HG02588 (cell line): Measurements from ENCODE around the gene CBL.
"Not testable (repeated sequence)": the region's sequence is repeated elsewhere in the genome, so short reads cannot be mapped to it uniquely, and the experiment has no call there.

ENCODE experiments used
- ATAC-seq: cut with Tn5 transposase; IDR thresholded peaks from one replicate; pipeline ENCODE4 v1.9.1; 2021; ENCODE audit warnings: mild to moderate bottlenecking, moderate library complexity; ENCODE audit not compliant: unreplicated experiment

The CBL gene

DNA sequence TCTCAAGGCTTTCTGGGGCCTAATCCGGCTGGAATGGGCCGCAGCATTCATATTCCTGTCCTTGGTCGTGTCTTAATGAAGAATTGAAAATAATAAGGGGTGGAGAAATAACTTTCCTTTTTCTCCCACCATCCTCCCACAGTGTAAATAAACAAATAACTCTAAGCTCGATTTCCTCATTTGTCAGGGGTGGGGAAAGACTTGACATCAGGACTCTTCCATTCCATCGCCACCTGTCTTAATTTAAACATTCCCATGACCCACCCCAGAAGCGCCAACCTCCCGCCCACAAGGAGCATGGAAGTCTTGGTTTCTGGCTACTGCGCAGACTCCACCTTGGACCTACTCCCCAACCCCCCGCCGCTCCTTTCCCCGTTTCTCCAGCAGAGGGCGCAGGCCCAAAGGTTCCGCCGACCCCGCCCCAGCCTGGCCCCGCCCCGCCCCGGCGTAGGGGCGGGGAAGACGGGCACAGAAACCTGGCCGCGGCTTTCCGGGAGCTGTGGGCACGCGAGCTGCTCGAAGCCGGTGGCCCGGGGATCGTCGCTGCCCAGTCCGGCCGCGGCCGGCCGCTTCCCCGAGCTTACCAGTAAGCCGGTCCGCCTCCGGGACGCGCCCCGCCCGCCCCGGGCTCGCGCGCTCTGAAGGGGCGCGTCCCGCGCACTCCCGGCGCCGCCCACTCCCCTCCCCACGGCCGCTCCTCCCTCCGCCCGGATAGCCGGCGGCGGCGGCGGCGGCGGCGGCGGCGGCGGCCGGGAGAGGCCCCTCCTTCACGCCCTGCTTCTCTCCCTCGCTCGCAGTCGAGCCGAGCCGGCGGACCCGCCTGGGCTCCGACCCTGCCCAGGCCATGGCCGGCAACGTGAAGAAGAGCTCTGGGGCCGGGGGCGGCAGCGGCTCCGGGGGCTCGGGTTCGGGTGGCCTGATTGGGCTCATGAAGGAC is at the start of gene CBL:
Gene CBL, plus strand, starts transcription at position 766 of the 937 bp plus-strand sequence. Its CDS starts 79 bp downstream, at position 845.
- ATAC-seq, result peak; percentile 77

DNA sequence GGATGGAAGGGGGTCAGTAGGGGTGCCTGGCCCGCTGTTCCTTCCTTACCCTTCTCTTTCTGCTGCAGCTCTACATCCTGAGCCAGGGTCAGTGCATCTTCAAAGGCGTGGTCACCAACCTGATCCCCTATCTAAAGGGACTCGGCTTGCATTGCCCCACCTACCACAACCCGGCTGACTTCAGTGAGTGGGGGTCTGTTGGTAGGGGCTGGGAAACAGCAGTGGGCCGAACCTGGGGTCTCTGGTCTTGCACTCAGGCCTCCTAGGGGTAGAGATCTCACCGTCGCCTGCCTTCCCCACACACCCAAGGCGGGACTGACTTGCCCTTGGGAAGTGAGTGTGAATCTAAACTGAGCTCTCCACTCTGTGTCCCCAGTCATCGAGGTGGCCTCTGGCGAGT is 49.6 kb upstream of the CBL start:
- no peak for ATAC-seq

DNA sequence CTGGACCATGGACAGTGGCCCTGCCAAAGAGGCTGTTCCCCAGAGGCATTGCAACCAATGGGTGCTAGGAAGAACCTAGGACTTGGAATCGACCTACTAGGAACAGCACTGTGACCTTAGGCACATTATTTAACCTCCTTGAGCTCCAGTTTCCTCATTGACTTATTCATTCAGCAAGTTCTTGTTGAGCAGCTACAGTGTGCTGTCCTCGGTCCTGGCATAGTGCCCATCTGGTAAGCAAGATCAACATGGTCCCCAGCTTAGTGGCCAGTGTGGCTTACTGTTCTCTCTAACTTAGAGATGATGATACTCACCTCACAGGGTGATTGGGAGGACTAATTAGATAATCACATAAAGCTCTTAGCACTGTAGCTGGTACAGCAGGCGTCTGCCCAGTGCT is 49.1 kb upstream of the CBL start:
- no peak for ATAC-seq

DNA sequence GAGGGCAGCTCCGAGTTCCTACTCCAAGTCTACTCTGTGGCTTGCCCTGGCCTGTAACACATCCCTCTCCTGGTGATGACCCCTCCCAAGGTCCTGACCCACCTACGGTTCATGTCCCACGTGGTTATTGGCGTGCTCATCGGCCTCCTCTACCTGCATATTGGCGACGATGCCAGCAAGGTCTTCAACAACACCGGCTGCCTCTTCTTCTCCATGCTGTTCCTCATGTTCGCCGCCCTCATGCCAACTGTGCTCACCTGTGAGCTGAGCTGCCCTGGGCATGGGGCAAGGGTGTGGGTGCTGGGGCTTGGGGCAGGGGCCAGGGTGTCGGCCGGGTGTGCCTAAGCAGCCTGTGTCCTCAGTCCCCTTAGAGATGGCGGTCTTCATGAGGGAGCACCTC is 47.7 kb upstream of the CBL start:
- ATAC-seq, result no peak

DNA sequence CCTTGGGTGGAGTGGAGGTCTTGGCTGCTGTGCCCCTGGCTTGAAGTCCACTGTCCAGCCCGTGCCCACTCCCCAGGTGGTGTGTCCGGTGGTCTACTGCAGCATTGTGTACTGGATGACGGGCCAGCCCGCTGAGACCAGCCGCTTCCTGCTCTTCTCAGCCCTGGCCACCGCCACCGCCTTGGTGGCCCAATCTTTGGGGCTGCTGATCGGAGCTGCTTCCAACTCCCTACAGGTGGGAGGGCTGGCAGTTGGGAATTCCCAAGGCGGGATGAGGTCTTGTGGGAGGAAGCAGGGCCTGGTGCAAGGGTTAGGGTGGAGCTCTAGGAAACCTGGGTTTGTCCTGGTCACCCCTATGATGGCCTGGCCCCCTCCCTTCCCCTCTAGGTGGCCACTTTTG is 46.0 kb upstream of the CBL start:
- no peak for ATAC-seq

DNA sequence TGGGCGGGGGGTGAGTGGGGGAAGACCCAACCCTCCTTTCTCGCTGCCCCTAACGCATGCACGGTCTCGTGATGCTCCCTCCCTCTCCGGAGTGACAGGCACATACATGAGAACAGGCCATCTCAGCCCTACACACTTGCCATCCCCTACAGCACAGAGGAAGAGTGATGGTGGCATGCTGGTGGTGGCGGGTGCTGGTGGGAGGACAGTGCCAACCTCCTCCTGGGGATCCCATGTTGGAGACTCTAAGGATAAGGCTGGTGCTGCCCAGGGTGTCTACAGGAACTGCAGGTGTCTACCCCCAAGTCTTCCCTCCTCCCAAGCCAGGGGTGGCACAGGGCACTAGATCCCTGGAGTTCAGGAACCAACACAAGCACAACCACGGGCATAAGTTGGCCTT is 44.3 kb upstream of the CBL start:
- ATAC-seq, result no peak

DNA sequence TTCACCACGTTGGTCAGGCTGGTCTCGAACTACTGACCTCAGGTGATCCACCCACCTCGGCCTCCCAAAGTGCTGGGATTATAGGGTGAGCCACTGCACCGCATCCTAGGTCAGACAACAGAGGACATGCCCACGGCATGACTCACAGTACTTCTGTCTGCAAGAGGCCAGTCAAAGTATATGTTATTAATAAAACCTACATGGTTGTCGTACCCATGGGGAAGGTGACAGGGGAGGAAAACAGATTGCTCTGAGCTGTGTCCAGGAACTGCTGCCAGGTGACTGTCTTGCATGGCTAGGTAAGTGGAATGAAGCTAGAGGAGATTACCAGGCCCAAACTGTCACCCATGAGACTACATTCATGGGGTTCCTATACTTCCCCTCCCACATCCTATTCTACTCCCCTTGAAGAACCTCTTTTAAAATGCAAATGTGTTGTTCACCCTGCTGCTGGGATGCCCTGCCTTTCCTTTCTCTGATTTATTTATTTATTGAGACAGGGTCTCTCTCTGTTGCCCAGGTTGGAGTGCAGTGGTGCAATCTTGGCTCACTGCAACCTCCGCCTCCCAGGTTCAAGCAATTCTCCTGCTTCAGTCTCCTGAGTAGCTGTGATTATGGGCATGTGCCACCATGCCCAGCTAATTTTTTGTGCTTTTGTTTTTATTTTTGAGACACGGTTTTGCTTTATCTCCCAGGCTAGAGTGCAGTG is 39.6 kb upstream of the CBL start:
- ATAC-seq, result no peak

DNA sequence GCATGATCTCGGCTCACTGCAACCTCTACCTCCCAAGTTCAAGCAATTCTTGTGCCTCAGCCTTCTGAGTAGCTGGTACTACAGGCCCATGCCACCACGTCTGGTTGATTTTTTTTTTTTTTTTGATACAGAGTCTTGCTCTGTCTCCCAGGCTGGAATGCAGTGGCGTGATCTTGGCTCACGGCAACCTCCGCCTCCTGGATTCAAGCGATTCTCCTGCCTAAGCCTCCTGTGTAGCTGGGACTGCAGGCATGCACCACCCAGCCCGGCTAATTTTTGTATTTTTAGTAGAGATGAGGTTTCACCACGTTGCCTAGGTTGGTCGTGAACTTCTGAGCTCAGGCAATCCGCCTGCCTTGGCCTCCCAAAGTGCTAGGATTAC is 39.1 kb upstream of the CBL start:
- not testable (repeated sequence) for ATAC-seq

DNA sequence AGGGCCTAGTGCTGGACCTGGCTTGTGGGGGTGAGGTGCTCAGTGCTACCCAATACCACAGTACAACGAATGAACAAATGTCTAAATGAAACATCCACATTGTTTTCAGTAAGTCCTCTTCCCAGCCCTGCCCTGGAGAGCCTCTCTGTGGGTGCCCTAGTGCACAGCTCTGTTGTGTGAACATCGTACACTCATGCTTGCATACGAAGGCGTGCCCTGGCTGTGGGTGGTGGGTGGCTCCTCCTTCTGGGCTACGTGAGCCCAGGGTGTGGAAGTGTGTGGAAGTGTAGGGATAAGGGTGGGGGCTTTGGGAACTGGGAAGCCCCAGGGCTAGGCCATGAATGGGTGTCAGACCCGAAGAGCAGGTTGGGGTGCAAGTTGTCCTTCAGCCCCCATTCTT is 38.2 kb upstream of the CBL start:
- ATAC-seq, result no peak

DNA sequence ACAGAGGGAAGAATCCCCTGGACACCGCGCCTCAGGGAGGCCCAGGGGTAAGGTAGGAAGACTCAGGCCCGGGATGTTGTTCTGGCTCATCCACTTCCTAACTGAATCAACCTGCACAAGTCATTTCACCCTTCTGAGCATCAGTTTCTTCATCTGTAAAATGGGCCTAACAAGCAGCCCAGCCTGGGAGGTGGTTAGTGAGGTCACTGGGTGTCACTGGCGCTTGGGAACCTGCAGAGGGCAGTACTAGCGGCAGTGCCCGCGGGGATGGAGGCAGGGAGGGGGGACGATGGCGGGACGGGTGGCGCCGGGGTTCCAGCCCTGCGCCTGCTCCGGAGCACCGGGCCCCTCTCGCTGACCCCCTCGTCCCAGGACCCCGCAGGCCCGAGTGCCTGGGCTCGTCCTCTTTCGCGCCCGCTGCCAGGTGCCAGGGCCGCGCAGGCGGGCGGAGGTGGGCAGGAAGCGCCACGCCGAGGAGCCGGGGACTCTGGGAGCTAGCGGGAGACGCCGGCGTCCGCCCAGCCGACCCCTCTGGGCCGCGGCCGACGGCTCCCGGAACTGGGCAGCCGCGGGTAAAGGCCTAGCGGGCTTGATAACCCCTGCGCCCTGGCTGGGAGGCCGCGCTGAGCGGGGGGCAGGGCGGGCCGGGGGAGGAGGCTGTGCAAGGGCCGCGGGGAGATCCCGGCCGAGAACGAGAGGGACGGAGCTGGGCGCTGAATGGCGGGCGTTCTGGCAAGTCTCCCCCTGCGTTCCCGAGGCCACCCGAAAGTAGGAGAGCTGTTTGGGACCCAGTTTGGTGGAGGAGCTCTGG is 37.5 kb upstream of the CBL start, which contains the start of gene NLRX1:
Gene NLRX1, plus strand, starts transcription at position 255 of the 811 bp plus-strand sequence. CDS start 2,679 bp downstream, outside the sequence.
- peak; percentile 88 for ATAC-seq

DNA sequence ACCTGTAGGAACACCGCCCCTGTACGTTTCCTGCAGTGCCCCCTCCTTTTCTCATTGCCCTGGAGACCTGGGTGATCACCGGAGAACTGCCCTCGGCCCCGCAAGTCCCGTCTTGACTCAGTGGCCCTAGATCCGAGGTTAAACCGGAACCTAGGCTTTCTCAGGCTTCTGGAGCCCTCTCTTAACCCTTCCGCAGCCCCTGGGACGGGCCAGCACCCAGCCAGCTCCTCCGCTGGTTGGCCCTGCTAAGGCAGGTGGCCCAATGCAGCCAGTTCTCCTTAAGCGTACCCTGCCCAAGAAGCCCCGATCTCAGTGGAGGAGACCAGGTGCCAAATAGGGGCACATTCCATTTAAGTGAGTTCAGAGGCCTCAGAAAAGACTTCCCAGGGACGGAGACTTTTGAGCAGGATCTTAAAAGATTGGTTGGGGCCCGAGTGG is 36.8 kb upstream of the CBL start:
- ATAC-seq, result no peak

DNA sequence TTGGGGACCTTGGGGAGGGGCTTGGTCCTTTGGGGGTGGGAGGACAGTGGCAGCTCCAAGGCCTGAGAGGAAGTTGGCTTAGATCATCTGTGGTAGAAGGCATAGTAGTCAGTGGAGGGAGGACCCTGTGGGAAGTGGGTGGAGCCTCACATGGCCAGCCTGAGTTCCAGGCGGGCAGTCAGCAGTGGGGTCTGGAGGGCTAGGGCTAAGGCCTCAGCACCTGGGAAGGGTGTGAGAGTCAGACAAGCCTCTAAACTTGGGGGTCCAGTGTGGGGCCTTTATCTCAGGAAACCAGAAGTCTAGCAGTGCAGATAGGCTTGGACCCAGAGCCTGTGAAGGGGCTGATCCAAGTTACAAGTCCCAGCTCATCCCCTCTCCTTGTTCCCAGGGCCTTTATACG is 33.6 kb upstream of the CBL start:
- no peak for ATAC-seq

DNA sequence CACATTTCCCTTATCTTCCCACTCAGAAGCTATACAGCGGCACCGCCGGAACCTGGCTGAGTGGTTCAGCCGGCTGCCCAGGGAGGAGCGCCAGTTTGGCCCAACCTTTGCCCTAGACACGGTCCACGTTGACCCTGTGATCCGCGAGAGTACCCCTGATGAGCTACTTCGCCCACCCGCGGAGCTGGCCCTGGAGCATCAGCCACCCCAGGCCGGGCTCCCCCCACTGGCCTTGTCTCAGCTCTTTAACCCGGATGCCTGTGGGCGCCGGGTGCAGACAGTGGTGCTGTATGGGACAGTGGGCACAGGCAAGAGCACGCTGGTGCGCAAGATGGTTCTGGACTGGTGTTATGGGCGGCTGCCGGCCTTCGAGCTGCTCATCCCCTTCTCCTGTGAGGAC is 32.7 kb upstream of the CBL start:
- no peak for ATAC-seq

DNA sequence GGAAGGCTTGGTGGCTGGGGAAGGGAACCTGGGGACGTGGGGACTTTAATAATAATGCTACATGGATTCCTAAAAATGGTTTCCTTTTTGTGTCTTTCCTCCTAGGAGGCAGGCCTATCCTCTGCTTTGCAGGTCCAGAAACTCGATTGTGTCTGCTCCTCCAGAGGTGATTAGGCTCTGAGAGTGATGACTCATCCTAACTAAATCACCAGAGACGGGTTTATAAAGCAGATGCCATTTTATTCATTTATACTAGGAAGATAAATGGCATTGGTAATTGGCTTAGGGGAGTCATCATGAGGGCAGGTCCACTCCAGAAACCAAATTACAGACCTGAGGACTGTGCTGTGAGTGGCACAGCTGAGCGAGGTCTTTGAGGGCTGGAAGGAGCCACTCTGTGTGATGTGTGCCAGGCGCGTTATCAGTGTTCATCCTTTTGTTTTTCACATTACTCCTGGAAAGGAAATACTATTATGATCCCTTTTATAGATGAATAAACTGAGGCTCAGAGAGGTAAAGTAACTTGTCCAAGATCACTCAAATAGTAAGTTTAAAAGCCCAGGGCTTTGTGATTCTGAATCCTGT is 30.6 kb upstream of the CBL start:
- no peak for ATAC-seq

DNA sequence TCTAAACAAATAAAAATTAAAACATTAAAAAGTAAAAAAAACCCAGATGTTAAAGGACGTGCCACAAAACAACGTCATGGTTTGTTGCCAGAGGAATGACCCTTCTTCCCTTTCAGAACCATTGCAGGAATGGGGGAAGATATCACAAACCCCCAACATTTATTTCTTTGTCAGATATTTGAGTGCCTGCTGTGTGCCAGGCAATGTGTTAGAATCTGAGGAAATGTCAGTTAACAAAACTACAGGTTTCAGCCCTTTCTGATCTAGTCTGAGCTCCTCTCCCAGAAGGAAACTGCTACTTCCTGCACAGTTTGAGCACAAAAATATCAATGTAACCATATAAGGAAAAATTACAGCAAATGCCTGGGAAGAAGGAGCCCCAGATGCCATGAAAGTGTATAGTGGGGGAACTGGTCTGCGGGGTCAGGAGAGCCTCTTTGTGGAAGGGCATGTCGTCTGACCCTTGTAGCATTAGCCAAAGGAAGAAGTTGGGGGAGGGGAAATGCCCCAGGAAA is 27.9 kb upstream of the CBL start:
- no peak for ATAC-seq

DNA sequence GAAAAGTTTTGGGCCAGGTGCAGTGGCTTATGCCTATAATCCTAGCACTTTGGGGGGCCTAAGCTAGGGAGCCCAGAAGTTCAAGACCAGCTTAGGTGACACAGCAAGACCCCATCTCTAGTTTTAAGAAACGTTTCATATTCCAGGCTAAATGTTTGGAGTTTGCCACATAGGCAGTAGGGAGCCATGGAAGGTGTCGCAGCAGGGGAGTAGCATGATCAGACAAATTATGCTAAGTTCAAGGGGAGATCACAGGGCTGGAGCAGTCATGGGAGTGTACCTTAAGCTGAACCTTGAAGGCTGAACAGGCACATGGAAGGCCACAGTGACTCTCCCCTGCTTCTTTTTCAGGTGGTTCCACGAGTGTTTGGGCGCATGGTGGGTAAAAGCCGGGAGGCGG is 26.8 kb upstream of the CBL start:
- no peak for ATAC-seq

DNA sequence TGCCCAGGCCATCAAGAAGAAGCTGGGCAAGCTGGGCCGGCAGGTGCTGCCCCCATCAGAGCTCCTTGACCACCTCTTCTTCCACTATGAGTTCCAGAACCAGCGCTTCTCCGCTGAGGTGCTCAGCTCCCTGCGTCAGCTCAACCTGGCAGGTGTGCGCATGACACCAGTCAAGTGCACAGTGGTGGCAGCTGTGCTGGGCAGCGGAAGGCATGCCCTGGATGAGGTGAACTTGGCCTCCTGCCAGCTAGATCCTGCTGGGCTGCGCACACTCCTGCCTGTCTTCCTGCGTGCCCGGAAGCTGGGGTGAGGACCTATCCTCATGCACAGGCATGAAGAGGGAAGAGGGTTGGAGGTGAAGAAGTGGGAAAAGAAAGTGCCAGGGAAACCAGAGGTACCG is 26.2 kb upstream of the CBL start:
- ATAC-seq, result no peak

DNA sequence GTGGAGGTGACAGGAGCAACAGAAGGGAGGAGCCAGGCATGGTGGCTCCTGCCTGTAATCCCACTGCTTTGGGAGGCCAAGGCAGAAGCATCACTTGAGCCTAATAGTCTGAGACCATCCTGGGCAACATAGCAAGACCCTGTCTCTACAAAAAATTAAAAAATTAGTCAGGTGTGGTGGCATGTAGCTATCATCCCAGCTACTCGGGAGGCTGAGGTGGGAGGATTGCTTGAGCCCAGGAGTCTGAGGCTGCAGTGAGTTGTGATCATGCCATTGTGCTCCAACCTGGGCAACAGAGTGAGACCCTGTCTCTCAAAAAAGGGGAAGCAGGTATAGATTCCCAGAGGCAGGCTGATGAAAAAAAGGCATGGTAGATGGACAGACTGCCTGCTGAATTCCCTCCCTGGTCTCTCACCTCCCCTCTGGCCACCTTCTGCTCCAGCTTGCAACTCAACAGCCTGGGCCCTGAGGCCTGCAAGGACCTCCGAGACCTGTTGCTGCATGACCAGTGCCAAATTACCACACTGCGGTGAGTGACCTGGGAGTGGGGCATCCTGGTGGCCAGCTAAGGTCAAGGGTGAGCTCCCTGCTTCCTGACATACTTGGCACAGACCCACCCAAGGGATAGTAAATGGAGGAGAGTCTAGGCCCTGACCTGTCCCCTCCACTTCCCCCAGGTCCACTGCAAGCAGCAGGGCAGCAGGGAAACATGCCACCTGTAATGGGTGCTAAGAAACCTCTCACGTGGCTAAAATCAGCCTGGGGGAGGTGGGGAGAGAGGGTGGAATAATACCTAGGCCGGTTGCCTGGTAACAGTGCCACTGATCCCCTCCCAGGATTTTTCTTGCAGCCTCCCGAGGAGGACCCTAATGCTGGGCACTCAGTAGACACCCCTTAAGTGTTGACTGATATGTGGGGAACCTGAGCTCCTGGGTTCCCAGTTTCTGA is 25.1 kb upstream of the CBL start:
- no peak for ATAC-seq

DNA sequence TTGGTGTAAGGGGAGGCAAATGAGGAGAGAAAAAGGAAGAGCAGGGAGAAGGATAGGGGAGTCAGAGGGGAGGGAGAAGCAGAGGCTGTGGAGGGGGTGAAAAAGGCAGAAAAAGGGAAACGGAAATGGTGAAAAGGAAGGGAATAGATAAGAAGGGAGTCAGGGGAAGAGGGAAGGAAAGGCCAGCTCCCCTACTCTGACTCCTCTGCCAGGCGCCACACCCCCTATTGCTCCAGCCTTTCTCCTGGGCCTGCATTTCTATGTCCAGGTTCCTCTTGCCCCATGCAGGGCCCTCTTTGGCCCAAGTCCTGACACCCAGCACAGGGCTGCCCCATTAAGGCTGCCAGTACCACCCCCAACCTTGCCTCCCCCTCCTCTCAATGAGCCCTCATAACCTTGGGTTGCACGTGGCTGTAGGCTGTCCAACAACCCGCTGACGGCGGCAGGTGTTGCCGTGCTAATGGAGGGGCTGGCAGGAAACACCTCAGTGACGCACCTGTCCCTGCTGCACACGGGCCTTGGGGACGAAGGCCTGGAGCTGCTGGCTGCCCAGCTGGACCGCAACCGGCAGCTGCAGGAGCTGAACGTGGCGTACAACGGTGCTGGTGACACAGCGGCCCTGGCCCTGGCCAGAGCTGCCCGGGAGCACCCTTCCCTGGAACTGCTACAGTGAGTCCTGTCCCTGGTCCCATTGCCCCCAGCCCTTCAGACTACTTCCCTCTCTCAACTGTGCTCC is 24.3 kb upstream of the CBL start:
- no peak for ATAC-seq
